A549 (cell line): ENCODE results near the gene DLK2. TPM values are rescaled to one million over a fixed set of nuclear protein-coding genes. Genes with fewer than 3 reads are reported as not detected.
"Not testable (repeated sequence)": the region's sequence is repeated elsewhere in the genome, so short reads cannot be mapped to it uniquely, and the experiment has no call there.

Experiments
- ATAC-seq, 2 experiments: fragments of 200-7000 bp in 1 of 2; fragments of >200 bp in 1 of 2; cut with Nextera tagmentation in 1 of 2; cut with Tn5 transposase in 1 of 2; 3 replicates each; pipeline versions ENCODE4 v1.8.0 to v1.9.1; 2018 to 2020; ENCODE audit warnings: mild to moderate bottlenecking in 1 of 2, moderate library complexity in 1 of 2
- CTCF ChIA-PET: fragments of 300-600 bp; sonication (Branson Sonifier 250); formaldehyde crosslinking; extraction: SDS; loops from one replicate; lab custom pipeline; 2021; ENCODE audit warnings: antibody characterized with exemption, inconsistent platforms; lab: Yijun Ruan, JAX
- POLR2A ChIA-PET: fragments of 350-600 bp; formaldehyde crosslinking; extraction: SDS; loops from one replicate; lab custom pipeline; 2021; ENCODE audit warnings: antibody characterized with exemption, inconsistent platforms; lab: Yijun Ruan, JAX
- DNase-seq, 2 experiments: peaks; one replicate each; pipeline versions ENCODE4 v3.0.0 to v3.0.0-alpha.2; 2011 to 2016; ENCODE audit warnings: low read depth in 1 of 2, low spot score in 1 of 2
- FAIRE-seq: peaks from 2 replicates; lab custom pipeline; 2011; peaks lifted over from hg19 to GRCh38; lab: Jason Lieb, UNC
- H3K27ac ChIP-seq, 2 experiments: fragments of >200 bp; sonication (Bioruptor Twin); formaldehyde crosslinking; 3 replicates each; pipeline ENCODE4 v1.5.1; 2016 to 2017
- H3K4me1 ChIP-seq: fragments of >200 bp; sonication (Bioruptor Twin); formaldehyde crosslinking; 3 replicates; pipeline ENCODE4 v1.6.1; 2016
- H3K4me2 ChIP-seq: fragments of >200 bp; sonication (Bioruptor Twin); formaldehyde crosslinking; 3 replicates; pipeline ENCODE4 v1.6.1; 2016
- H3K4me3 ChIP-seq: fragments of >200 bp; sonication (Bioruptor Twin); formaldehyde crosslinking; 3 replicates; pipeline ENCODE4 v1.5.1; 2016
- H3K9me3 ChIP-seq: fragments of >200 bp; sonication (Bioruptor Twin); formaldehyde crosslinking; 3 replicates; pipeline ENCODE4 v1.6.1; 2016
- ATOH8 ChIP-seq: fragments of 250-450 bp; sonication (Bioruptor Pico); IDR thresholded peaks from 2 replicates; pipeline ENCODE4 v1.5.0; 2020; ENCODE audit warnings: low read depth, mild to moderate bottlenecking, moderate library complexity
- BCL3 ChIP-seq: fragments of >200 bp; sonication (Bioruptor Twin); formaldehyde crosslinking; IDR thresholded peaks from 3 replicates; pipeline ENCODE4 v1.6.1; 2016
- CBX2 ChIP-seq: fragments of 200-600 bp; sonication (generic); IDR thresholded peaks from 2 replicates; pipeline ENCODE4 v1.6.1; 2016; ENCODE audit warnings: low read depth, mild to moderate bottlenecking, borderline replicate concordance
- ELK1 ChIP-seq: fragments of 150-350 bp; IDR thresholded peaks from 2 replicates; pipeline ENCODE4 v1.6.1; 2014; ENCODE audit warnings: low read depth, mild to moderate bottlenecking, low read length
- FOSB ChIP-seq: fragments of 250-450 bp; sonication (Bioruptor Pico); IDR thresholded peaks from 2 replicates; pipeline ENCODE4 v1.5.0; 2020; ENCODE audit warnings: mild to moderate bottlenecking, moderate library complexity
- FOXS1 ChIP-seq: fragments of 250-450 bp; sonication (Bioruptor Pico); IDR thresholded peaks from 2 replicates; pipeline ENCODE4 v1.5.0; 2020; ENCODE audit warnings: mild to moderate bottlenecking, moderate library complexity
- HDAC2 ChIP-seq: fragments of 200-600 bp; sonication (generic); IDR thresholded peaks from 2 replicates; pipeline ENCODE4 v1.6.1; 2016
- KDM1A ChIP-seq: fragments of 200-600 bp; sonication (generic); IDR thresholded peaks from 2 replicates; pipeline ENCODE4 v1.6.1; 2016; ENCODE audit warnings: low read depth, mild to moderate bottlenecking
- NPAS2 ChIP-seq: fragments of 250-450 bp; sonication (Bioruptor Pico); IDR thresholded peaks from 2 replicates; pipeline ENCODE4 v1.8.0; 2022; ENCODE audit warnings: mild to moderate bottlenecking, moderate library complexity, borderline replicate concordance
- NR3C1 ChIP-seq: fragments of >200 bp; sonication (Bioruptor Twin); formaldehyde crosslinking; IDR thresholded peaks from 3 replicates; pipeline ENCODE4 v1.6.1; 2017
- PBX3 ChIP-seq: IDR thresholded peaks from 2 replicates; pipeline ENCODE4 v1.6.1; 2012
- POLR2A ChIP-seq: IDR thresholded peaks from 2 replicates; pipeline ENCODE4 v1.6.1; 2012; ENCODE audit warnings: mild to moderate bottlenecking, low read length
- SMC3 ChIP-seq: fragments of >200 bp; sonication (Bioruptor Twin); formaldehyde crosslinking; IDR thresholded peaks from 3 replicates; pipeline ENCODE4 v1.6.1; 2018; ENCODE audit warnings: inconsistent platforms
- ZFP36 ChIP-seq: fragments of 450-650 bp; IDR thresholded peaks from 2 replicates; pipeline ENCODE4 v1.6.1; 2014; ENCODE audit warnings: borderline replicate concordance; ENCODE audit not compliant: partially characterized antibody
- ZNF302 ChIP-seq: fragments of 250-450 bp; sonication (Bioruptor Pico); IDR thresholded peaks from 2 replicates; pipeline ENCODE4 v1.9.0; 2021; ENCODE audit warnings: inconsistent platforms, mild to moderate bottlenecking, moderate library complexity
- WGBS: methylation state at CpG from one replicate; pipeline ENCODE4 v1.1.6; 2017; ENCODE audit errors: missing lambda C conversion rate; 5-methylcytosine and 5-hydroxymethylcytosine counted together
- polyA plus RNA-seq, 4 experiments: library from polyadenylated mRNA; depleted of rRNA in 3 of 4; stranded (reverse); fragments of >200 nt; fragmentation: RNase III in 1 of 4; extraction: RNeasy Plus Mini Kit Qiagen cat#74134 plus additional on column Dnase treatment in 1 of 4; gene quantifications; 2 replicates in 3 of 4; 3 replicates in 1 of 4; pipeline ENCODE4 v1.2.3, GENCODE V29; 2011 to 2017

Gene DLK2
- polyA plus RNA-seq, 2 of the 4 experiments (the other 2 are of a cell fraction): 2.5 to 2.9 TPM

GRCh38 chr6:43464337-43464736 lies 9.0 kb upstream of the DLK2 start:
- FAIRE-seq (no peak), DNase-seq (no peak)
- H3K4me1 ChIP-seq: no peaks in the 10 kb centered on the region
- TF ChIP-seq NPAS2 (CRISPR knock-in tag): no peak
- no peak for TF ChIP-seq ATOH8 (CRISPR knock-in tag)
- TF ChIP-seq ELK1: no peak
- no peak for TF ChIP-seq ZNF302 (CRISPR knock-in tag)
- TF ChIP-seq POLR2A: no peak
- no peak for TF ChIP-seq FOXS1 (CRISPR knock-in tag)
- no peak for TF ChIP-seq KDM1A
- no peak for TF ChIP-seq HDAC2
- TF ChIP-seq NR3C1: no peak
- no peak for TF ChIP-seq CBX2
- no peak for TF ChIP-seq SMC3
- no peak for TF ChIP-seq PBX3
- TF ChIP-seq, all 56 proteins: peak for 0
- H3K9me3 ChIP-seq: no peaks in the 10 kb centered on the region
- H3K4me3 ChIP-seq: no peak overlapping the region
- ATAC-seq: no peak
- 63% methylated on average over 7 of the region's 8 CpGs for WGBS
- ChIA-PET POLR2A (no interaction called here), CTCF (interaction anchor here (0.7 to 1.4 kb wide), 3 partner anchors 22 to 43 kb away, joined by 3 to 5 read pairs (median 4); no protein-coding TSS in a partner anchor)
- no peak overlapping the region for H3K4me2 ChIP-seq
- H3K27ac ChIP-seq: no peak overlapping the region

GRCh38 chr6:43461936-43462335 lies 6.6 kb upstream of the DLK2 start:
- H3K4me2 ChIP-seq: no peak overlapping the region
- H3K27ac ChIP-seq: no peak overlapping the region
- no peak for FAIRE-seq
- no peak for DNase-seq
- 53% methylated on average over 5 of the region's 5 CpGs for WGBS
- H3K4me1 ChIP-seq: peaks cover 5% of the 10 kb centered on the region; the same call in 1 of the 3 replicates
- TF ChIP-seq FOSB (CRISPR knock-in tag) (no peak), PBX3 (no peak)
- ATAC-seq: peak in 1 of 2 experiments; percentile 30; a peak in 1 of 6 replicates
- ChIA-PET CTCF (interaction anchor here (1.4 to 1.6 kb wide), 2 partner anchors 17 to 29 kb away, joined by 3 read pairs; no protein-coding TSS in a partner anchor), POLR2A (no interaction called here)
- no peaks in the 10 kb centered on the region for H3K9me3 ChIP-seq
- H3K4me3 ChIP-seq: no peak overlapping the region

GRCh38 chr6:43460032-43460431 lies 4.7 kb upstream of the DLK2 start:
- ChIA-PET POLR2A (no interaction called here), CTCF (interaction anchor here (1.1 to 8.4 kb wide), 5 partner anchors 11 to 47 kb away, joined by 3 to 62 read pairs (median 6); no protein-coding TSS in a partner anchor)
- no peaks in the 10 kb centered on the region for H3K9me3 ChIP-seq
- no peak for ATAC-seq
- no peak overlapping the region for H3K4me3 ChIP-seq
- DNase-seq: no peak
- 51% methylated on average over 3 of the region's 4 CpGs for WGBS
- H3K4me2 ChIP-seq: no peak overlapping the region
- FAIRE-seq: no peak
- H3K4me1 ChIP-seq: peaks cover 12% of the 10 kb centered on the region; the same call in 1 of the 3 replicates
- TF ChIP-seq FOSB (CRISPR knock-in tag): no peak
- TF ChIP-seq ZFP36: no peak
- no peak overlapping the region for H3K27ac ChIP-seq

- POLR2A ChIA-PET: no interaction called here
- FAIRE-seq (no peak), ATAC-seq (no peak), DNase-seq (no peak)
- Histone ChIP-seq H3K9me3 (no peaks in the 10 kb centered on the region), H3K4me1 (peaks cover 12% of the 10 kb centered on the region; the same call in 1 of the 3 replicates), H3K27ac (no peak overlapping the region), H3K4me2 (no peak overlapping the region), H3K4me3 (no peak overlapping the region)
- TF ChIP-seq BCL3: no peak
- 79% methylated on average over 1 of the region's 1 CpG for WGBS
- CTCF ChIA-PET: interaction anchor here (1.1 to 8.4 kb wide), 5 partner anchors 8 to 47 kb away, joined by 3 to 62 read pairs (median 6); no protein-coding TSS in a partner anchor
These were observed 4.2 kb upstream of the DLK2 start for GRCh38 chr6:43459535-43459934.

- CTCF ChIA-PET: interaction anchor here (0.7 to 8.4 kb wide), 8 partner anchors 10 to 51 kb away, joined by 3 to 62 read pairs (median 6); no protein-coding TSS in a partner anchor
- peak overlapping the region; percentile 94; the same call in 2 of the 3 replicates for H3K4me2 ChIP-seq
These were observed 2.8 kb upstream of the DLK2 start for GRCh38 chr6:43458154-43458553.

More at GRCh38 chr6:43458154-43458553, 2.8 kb upstream of the DLK2 start:
- peaks cover 12% of the 10 kb centered on the region; the same call in 1 of the 3 replicates for H3K4me1 ChIP-seq
- 77% methylated on average over 8 of the region's 15 CpGs for WGBS
- not testable (repeated sequence) for DNase-seq, ATAC-seq, H3K9me3 ChIP-seq, H3K4me3 ChIP-seq, FAIRE-seq, H3K27ac ChIP-seq
- POLR2A ChIA-PET: interaction anchor here (0.7 to 1.0 kb wide), 3 partner anchors 27 to 229 kb away, joined by 3 to 8 read pairs (median 5); no protein-coding TSS in a partner anchor
